BE2C (cell line): Measurements from ENCODE around the gene PCCB.

Experiments used
- DNase-seq: peaks from one replicate; pipeline ENCODE4 v3.0.0-alpha.2; 2020
- H3K27me3 ChIP-seq: fragments of 250-450 bp; sonication (Bioruptor Pico); 2 replicates; pipeline ENCODE4 v1.5.1; 2020; ENCODE audit warnings: mild to moderate bottlenecking
- H3K36me3 ChIP-seq: fragments of 250-450 bp; sonication (Bioruptor Pico); 2 replicates; pipeline ENCODE4 v1.5.1; 2020; ENCODE audit warnings: mild to moderate bottlenecking
- H3K4me1 ChIP-seq: fragments of 250-450 bp; sonication (Bioruptor Pico); 2 replicates; pipeline ENCODE4 v1.5.1; 2020
- H3K4me3 ChIP-seq: 2 replicates; pipeline ENCODE4 v1.5.1; 2011; ENCODE audit warnings: low read depth, low read length
- H3K9me3 ChIP-seq: fragments of 250-450 bp; sonication (Bioruptor Pico); 2 replicates; pipeline ENCODE4 v1.5.1; 2020
- CTCF ChIP-seq: IDR thresholded peaks from 2 replicates; pipeline ENCODE4 v1.5.1; 2012; ENCODE audit warnings: mild to moderate bottlenecking, low read depth, low read length

The PCCB gene

GRCh38 chr3:136247436-136247835 is 2.7 kb upstream of the PCCB start:
- Histone ChIP-seq H3K4me1 (no peaks in the 10 kb centered on the region), H3K4me3 (no peak overlapping the region)
- TF ChIP-seq CTCF, result no peak

GRCh38 chr3:136247855-136248590 is 2.1 kb upstream of the PCCB start:
- TF ChIP-seq CTCF, result no peak
- H3K27me3 ChIP-seq, result no peaks in the 10 kb centered on the region
- no peaks in the 10 kb centered on the region for H3K36me3 ChIP-seq
- no peaks in the 10 kb centered on the region for H3K9me3 ChIP-seq
- no peaks in the 10 kb centered on the region for H3K4me1 ChIP-seq
- H3K4me3 ChIP-seq, result no peak overlapping the region
- DNase-seq, result no peak

More at GRCh38 chr3:136247436-136247835, 2.7 kb upstream of the PCCB start:
- DNase-seq, result no peak
- no peaks in the 10 kb centered on the region for H3K36me3 ChIP-seq
- H3K9me3 ChIP-seq, result no peaks in the 10 kb centered on the region
- no peaks in the 10 kb centered on the region for H3K27me3 ChIP-seq

GRCh38 chr3:136249091-136249490 is 1.0 kb upstream of the PCCB start:
- no peak for TF ChIP-seq CTCF
- H3K4me1 ChIP-seq, result no peaks in the 10 kb centered on the region

GRCh38 chr3:136249593-136249992 is 547 bp upstream of the PCCB start:
- no peak for DNase-seq

More at GRCh38 chr3:136249091-136249490, 1.0 kb upstream of the PCCB start:
- Histone ChIP-seq H3K4me3 (no peak overlapping the region), H3K36me3 (no peaks in the 10 kb centered on the region), H3K9me3 (no peaks in the 10 kb centered on the region), H3K27me3 (no peaks in the 10 kb centered on the region)
- no peak for DNase-seq

GRCh38 chr3:136250903-136251460 is 842 bp downstream of the PCCB start:
- peak; percentile 44 for TF ChIP-seq CTCF
- H3K27me3 ChIP-seq, result no peaks in the 10 kb centered on the region
- peak; percentile 64 for DNase-seq
- H3K4me3 ChIP-seq, result peak overlapping the region; percentile 73
- H3K4me1 ChIP-seq, result no peaks in the 10 kb centered on the region
- no peaks in the 10 kb centered on the region; the same call in 1 of the 2 replicates for H3K36me3 ChIP-seq
- no peaks in the 10 kb centered on the region for H3K9me3 ChIP-seq

More at GRCh38 chr3:136249593-136249992, 547 bp upstream of the PCCB start:
- TF ChIP-seq CTCF, result no peak
- no peaks in the 10 kb centered on the region for H3K9me3 ChIP-seq
- no peaks in the 10 kb centered on the region for H3K27me3 ChIP-seq
- peak overlapping the region; percentile 73 for H3K4me3 ChIP-seq
- no peaks in the 10 kb centered on the region for H3K36me3 ChIP-seq
- no peaks in the 10 kb centered on the region for H3K4me1 ChIP-seq

GRCh38 chr3:136251511-136251910 is 1.4 kb downstream of the PCCB start:
- H3K4me1 ChIP-seq, result no peaks in the 10 kb centered on the region
- no peak for DNase-seq
- peak overlapping the region; percentile 73 for H3K4me3 ChIP-seq
- H3K36me3 ChIP-seq, result peaks cover 4% of the 10 kb centered on the region
- H3K27me3 ChIP-seq, result no peaks in the 10 kb centered on the region
- TF ChIP-seq CTCF, result no peak
- no peaks in the 10 kb centered on the region for H3K9me3 ChIP-seq
